HG03280 (cell line): ENCODE results near the gene ALX4.

Experiments used
- ATAC-seq: cut with Tn5 transposase; IDR thresholded peaks from one replicate; pipeline ENCODE4 v1.9.1; 2021; ENCODE audit warnings: mild to moderate bottlenecking, moderate library complexity; ENCODE audit not compliant: unreplicated experiment

ALX4 gene

GRCh38 chr11:44316659-44317240 is 6.8 kb upstream of the ALX4 start:
- ATAC-seq = no peak

- no peak for ATAC-seq
These were observed 6.2 kb upstream of the ALX4 start for GRCh38 chr11:44315947-44316658.

- no peak for ATAC-seq
These were observed 4.8 kb upstream of the ALX4 start for GRCh38 chr11:44314733-44315132.

GRCh38 chr11:44313761-44314489 is 4.0 kb upstream of the ALX4 start:
- no peak for ATAC-seq

DNA sequence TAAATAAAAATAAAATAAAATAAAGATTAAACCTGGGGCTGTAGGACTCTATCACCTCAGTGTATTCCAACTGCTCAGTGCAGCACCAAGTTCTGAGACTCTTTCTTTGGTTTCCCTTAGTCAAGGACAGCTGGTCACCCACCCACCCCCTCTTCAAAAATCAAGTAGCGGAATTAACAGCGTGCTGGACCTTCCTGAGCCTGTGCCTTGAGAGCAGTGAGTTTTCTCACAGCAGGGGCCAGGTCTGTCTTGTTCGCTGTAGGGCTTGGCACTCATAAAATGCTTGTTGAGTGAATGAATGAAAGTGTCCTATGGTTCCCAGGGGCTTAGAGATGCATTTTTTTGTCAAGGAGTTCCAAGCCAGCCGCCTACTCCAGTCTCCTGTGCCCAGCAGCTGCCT is 2.9 kb upstream of the ALX4 start:
- no peak for ATAC-seq

- no peak for ATAC-seq
These were observed 1.7 kb upstream of the ALX4 start for GRCh38 chr11:44311339-44312261.

GRCh38 chr11:44310463-44311272 is 729 bp upstream of the ALX4 start:
- no peak for ATAC-seq

DNA sequence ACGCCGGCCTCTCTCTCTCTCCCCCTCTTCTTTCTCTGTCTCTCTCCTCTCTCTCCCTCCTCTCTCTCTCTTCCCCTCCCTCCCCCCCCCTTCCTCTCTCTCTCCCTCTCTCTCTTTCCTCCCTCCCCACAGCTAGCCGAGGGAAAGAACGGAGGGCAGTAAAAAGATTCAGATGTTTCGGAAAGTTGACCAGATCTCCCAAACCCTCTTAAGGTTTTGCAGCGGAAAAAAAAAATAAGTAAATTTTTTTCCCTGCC is 195 bp upstream of the ALX4 start:
- ATAC-seq = no peak

GRCh38 chr11:44308923-44309477 is 939 bp downstream of the ALX4 start:
- no peak for ATAC-seq

- ATAC-seq = no peak
These were observed 1.6 kb downstream of the ALX4 start for GRCh38 chr11:44308256-44308922.

GRCh38 chr11:44307340-44308099 is 2.4 kb downstream of the ALX4 start:
- ATAC-seq = no peak

- no peak for ATAC-seq
These were observed 3.1 kb downstream of the ALX4 start for GRCh38 chr11:44306918-44307244.

- no peak for ATAC-seq
These were observed 3.7 kb downstream of the ALX4 start for GRCh38 chr11:44306052-44306917.

DNA sequence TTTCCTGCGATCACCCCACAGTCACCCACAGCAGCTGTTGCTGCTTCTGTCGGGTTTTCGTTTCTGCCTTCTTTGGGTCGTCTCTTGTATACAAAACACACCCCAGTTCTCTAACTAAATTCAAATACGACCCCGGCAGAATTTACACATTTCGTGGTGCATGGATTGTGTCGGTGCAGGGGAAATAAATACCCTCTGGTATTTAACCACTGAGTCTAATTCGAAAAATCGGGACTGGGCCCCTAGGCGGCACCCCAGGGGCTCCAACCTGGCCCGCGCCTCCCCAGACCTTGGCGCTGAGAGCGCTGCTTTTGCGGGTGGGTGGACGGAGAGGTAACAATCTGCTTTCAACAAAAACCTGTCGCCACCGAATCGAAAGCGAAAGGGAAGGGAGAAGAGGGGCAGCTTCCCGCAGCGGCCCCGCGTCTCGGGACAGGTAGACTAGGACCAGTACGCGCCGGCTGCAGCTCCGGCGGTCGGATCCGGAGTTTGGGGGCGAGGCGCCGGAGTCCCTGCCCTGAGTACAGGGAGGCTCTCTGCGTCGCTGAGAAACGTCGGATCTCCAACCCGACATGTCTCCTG is 4.4 kb downstream of the ALX4 start:
- ATAC-seq = no peak

GRCh38 chr11:44305026-44305469 is 4.9 kb downstream of the ALX4 start:
- no peak for ATAC-seq

DNA sequence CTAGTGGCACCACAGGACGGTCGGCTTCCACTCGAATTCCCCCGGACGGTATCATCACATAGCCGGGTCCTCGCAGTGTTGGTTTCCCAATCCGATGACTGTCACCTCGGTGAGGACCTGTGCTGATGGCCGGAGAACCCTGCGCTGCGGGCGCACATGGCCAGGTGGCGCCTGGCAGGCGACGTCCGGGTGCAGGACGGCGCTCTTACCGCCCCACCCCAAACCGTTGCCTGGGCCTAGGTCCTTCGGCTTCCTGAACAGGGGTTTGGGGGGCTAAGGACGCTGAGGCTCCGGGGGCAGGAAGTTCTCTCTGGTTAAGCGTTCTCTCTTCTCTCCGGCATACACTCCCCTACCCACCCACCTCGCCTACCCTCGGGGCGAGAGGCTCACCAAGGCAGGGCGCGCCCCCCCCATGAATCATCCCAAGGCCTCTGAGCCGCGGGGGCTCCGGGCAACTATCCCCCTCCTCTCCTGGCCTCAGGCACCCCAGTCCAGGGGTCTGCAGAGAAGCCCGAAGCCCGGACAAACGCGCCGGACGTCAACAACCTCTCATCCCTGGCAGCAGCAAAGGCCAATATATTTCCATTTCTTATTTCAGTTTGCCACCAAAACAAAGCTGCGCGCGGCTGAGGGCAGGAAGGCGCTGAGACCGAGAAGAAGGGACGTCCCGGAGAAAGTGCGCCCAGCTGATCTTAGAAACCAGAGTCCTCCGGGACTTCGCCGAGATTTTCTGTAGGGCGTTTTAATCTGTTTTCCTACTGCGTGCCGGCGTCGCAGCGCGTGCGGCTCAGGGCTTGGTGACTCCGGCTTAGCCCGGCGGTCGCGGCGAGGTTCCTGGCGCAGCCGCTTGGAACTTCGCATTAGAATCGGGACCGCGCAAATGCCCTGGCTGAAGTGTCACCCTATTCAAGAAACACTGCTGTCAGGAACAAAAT is 5.6 kb downstream of the ALX4 start:
- no peak for ATAC-seq
